OCI-LY7 (cell line): Measurements from ENCODE around the gene KRT73. TPM values are rescaled to one million over a fixed set of nuclear protein-coding genes. Genes with fewer than 3 reads are reported as not detected.

Experiments
- BruUV-seq: library from RNA; stranded (reverse); fragments of 400-500 nt; replicated peaks from 2 replicates; lab custom pipeline; 2021; lab: Mats Ljungman, UMichigan
- CTCF ChIA-PET: fragments of 300-600 bp; sonication (Branson Sonifier 250); formaldehyde crosslinking; loops from one replicate; lab custom pipeline; 2022; ENCODE audit warnings: antibody characterized with exemption; ENCODE audit not compliant: unreplicated experiment; lab: Charles Lee
- POLR2A ChIA-PET: fragments of 300-600 bp; sonication (Branson Sonifier 250); formaldehyde crosslinking; loops from one replicate; lab custom pipeline; 2022; ENCODE audit warnings: antibody characterized with exemption; lab: Charles Lee
- DNase-seq: peaks from one replicate; pipeline ENCODE4 v3.0.0-alpha.2; 2015; ENCODE audit warnings: low spot score
- H2AFZ ChIP-seq: fragments of 200-600 bp; sonication (generic), shearing (Covaris generic); 2 replicates; pipeline ENCODE4 v1.6.1; 2014; ENCODE audit warnings: mild to moderate bottlenecking, antibody characterized with exemption, low read length, moderate library complexity
- H3K27ac ChIP-seq: fragments of 200-600 bp; sonication (generic); 2 replicates; pipeline ENCODE4 v1.5.1; 2014; ENCODE audit warnings: mixed run types, low read depth, mild to moderate bottlenecking, moderate library complexity, low read length, inconsistent platforms; ENCODE audit not compliant: poor library complexity, severe bottlenecking
- H3K36me3 ChIP-seq: fragments of 200-600 bp; sonication (generic); 2 replicates; pipeline ENCODE4 v1.6.1; 2014; ENCODE audit warnings: mild to moderate bottlenecking, antibody characterized with exemption, low read length, moderate library complexity, mixed read lengths; ENCODE audit not compliant: insufficient read depth
- H3K4me1 ChIP-seq: fragments of 200-600 bp; sonication (generic); 2 replicates; pipeline ENCODE4 v1.5.1; 2014; ENCODE audit warnings: mild to moderate bottlenecking, low read length; ENCODE audit not compliant: insufficient read depth, poor library complexity, severe bottlenecking
- H3K4me2 ChIP-seq: fragments of 200-600 bp; sonication (generic); 2 replicates; pipeline ENCODE4 v1.6.1; 2014; ENCODE audit warnings: mild to moderate bottlenecking, low read length
- H3K4me3 ChIP-seq: fragments of 200-600 bp; sonication (generic); 2 replicates; pipeline ENCODE4 v1.5.1; 2014; ENCODE audit warnings: mild to moderate bottlenecking, low read depth, low read length; ENCODE audit not compliant: poor library complexity, severe bottlenecking
- H3K79me2 ChIP-seq: fragments of 200-600 bp; sonication (generic); 2 replicates; pipeline ENCODE4 v1.6.1; 2016; ENCODE audit warnings: low read depth, mild to moderate bottlenecking, low read length, moderate library complexity, mixed read lengths; ENCODE audit not compliant: insufficient read depth
- H3K9me2 ChIP-seq: fragments of 200-600 bp; sonication (generic); 2 replicates; pipeline ENCODE4 v1.6.1; 2016; ENCODE audit warnings: mild to moderate bottlenecking, low read length, mixed read lengths; ENCODE audit not compliant: insufficient read depth
- H3K9me3 ChIP-seq: fragments of 200-600 bp; sonication (generic); 2 replicates; pipeline ENCODE4 v1.6.1; 2014; ENCODE audit warnings: mild to moderate bottlenecking, mixed run types, low read length, mixed read lengths
- H4K20me1 ChIP-seq: fragments of 200-600 bp; sonication (generic); 2 replicates; pipeline ENCODE4 v1.6.1; 2014; ENCODE audit warnings: mild to moderate bottlenecking, antibody characterized with exemption, low read length, moderate library complexity, mixed read lengths; ENCODE audit not compliant: insufficient read depth
- CTCF ChIP-seq: fragments of 200-600 bp; sonication (generic); conservative IDR thresholded peaks from 2 replicates; pipeline ENCODE4 v1.5.1; 2014; ENCODE audit warnings: mild to moderate bottlenecking, antibody characterized with exemption, low read length, moderate library complexity, mixed read lengths
- EZH2phosphoT487 ChIP-seq: fragments of 200-600 bp; sonication (generic); IDR thresholded peaks from 2 replicates; pipeline ENCODE4 v1.6.1; 2018; ENCODE audit warnings: low read depth, borderline replicate concordance, mild to moderate bottlenecking, mixed run types, antibody characterized with exemption, low read length, moderate library complexity, mixed read lengths
- intact Hi-C: fragments of 100-400 bp; cut with micrococcal nuclease; formaldehyde crosslinking; loops from one replicate; pipeline ENCODE4 v1.10.0; 2022; ENCODE audit not compliant: unreplicated experiment
- total RNA-seq, 2 experiments: library from RNA; depleted of rRNA in 1 of 2; stranded (reverse); fragments of >200 nt in 1 of 2; shearing (Covaris generic) in 1 of 2; gene quantifications; 2 replicates each; pipeline ENCODE4 v1.2.3, GENCODE V29; 2014 to 2022

The KRT73 gene
- total RNA-seq, 2 experiments from 2014 or later: not detected

DNA sequence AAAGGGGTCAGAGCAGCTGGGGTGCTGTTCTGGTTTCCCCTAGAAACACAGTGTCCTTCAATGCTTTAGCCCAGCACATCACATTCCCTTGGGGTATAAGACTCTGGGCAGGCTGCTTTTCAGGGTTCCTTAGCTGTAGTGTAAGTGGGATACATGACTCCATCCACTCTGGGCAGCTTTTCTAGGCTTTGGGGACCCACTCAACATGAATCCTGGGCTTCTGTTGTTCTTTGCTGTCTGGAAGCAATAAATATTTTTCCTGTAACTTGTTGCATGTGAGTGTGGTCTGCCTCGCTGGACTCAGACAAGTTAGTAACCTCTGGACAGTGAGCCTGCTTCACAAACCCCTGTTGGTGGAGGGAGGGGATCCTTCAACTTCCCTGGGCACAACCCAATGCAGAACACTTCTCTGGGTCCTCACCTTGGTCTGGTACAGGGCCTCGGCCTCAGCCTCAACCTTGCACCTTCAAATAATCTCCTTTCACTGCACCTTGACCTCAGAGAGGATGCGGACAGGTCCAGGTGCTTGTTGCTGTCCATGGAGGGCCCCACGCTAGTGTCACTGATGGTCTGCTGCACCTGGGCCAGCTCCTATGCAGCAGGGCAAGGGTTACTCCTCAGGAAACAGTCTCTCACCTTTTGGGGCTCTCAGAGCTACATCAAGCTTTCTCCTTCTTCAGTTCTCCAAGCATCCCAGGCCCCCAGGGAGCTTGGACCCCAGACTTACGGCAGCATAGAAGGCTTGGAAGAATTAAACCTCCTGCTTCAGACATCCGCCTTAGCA lies 13.5 kb upstream of the KRT73 start:
- no peaks in the 10 kb centered on the region for H3K79me2 ChIP-seq
- no peak for DNase-seq

DNA sequence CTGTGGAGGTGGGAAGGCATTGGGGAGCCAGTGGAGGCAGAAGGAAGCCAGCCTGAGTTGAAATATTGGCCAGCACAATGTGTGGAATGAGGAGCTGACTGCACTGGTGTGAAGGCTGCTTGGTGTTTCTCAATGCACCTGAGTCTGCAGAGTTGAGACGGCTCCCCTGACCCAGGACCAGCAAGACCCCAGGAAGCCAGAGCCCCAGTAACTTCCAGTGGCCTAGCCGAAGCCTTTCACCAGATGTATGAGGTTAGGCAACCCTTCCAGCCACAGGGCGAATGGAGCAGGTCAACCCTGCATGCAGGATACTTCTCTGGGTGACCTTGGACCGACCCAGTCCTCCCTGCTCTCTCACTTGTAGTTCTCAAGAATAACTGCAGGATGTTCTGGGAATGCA lies 12.9 kb upstream of the KRT73 start:
- no peak overlapping the region for H3K27ac ChIP-seq
- no peak overlapping the region for H3K4me3 ChIP-seq
- H3K9me3 ChIP-seq: no peaks in the 10 kb centered on the region
- DNase-seq: no peak
- ChIA-PET POLR2A (no interaction called here), CTCF (no interaction called here)
- H3K9me2 ChIP-seq: no peaks in the 10 kb centered on the region
- H3K4me1 ChIP-seq: no peaks in the 10 kb centered on the region
- H4K20me1 ChIP-seq: no peaks in the 10 kb centered on the region
- no peaks in the 10 kb centered on the region for H3K79me2 ChIP-seq
- no peaks in the 10 kb centered on the region for H3K36me3 ChIP-seq
- no peak overlapping the region for H2AFZ ChIP-seq
- intact Hi-C loops: no loop called here
- BruUV-seq: no TSS peak
- no peak for TF ChIP-seq EZH2phosphoT487
- TF ChIP-seq CTCF: no peak
- no peak overlapping the region for H3K4me2 ChIP-seq

More for the DNA sequence above, 13.5 kb upstream of the KRT73 start:
- no peaks in the 10 kb centered on the region for H4K20me1 ChIP-seq
- H2AFZ ChIP-seq: no peak overlapping the region
- H3K4me1 ChIP-seq: no peaks in the 10 kb centered on the region
- no peak overlapping the region for H3K27ac ChIP-seq
- no peaks in the 10 kb centered on the region for H3K36me3 ChIP-seq
- BruUV-seq: no TSS peak
- no peak overlapping the region for H3K4me3 ChIP-seq
- TF ChIP-seq EZH2phosphoT487 (no peak), CTCF (no peak)
- H3K9me3 ChIP-seq: no peaks in the 10 kb centered on the region
- CTCF ChIA-PET: no interaction called here
- H3K4me2 ChIP-seq: no peak overlapping the region
- H3K9me2 ChIP-seq: no peaks in the 10 kb centered on the region
- intact Hi-C loops: no loop called here
- POLR2A ChIA-PET: no interaction called here

GRCh38 chr12:52630599-52631200 lies 12.3 kb upstream of the KRT73 start:
- Histone ChIP-seq H3K36me3 (no peaks in the 10 kb centered on the region), H3K27ac (no peak overlapping the region), H2AFZ (no peak overlapping the region), H3K4me1 (no peaks in the 10 kb centered on the region), H3K9me2 (no peaks in the 10 kb centered on the region), H3K4me3 (no peak overlapping the region), H3K9me3 (no peaks in the 10 kb centered on the region), H3K4me2 (no peak overlapping the region), H3K79me2 (no peaks in the 10 kb centered on the region), H4K20me1 (no peaks in the 10 kb centered on the region)
- ChIA-PET CTCF (no interaction called here), POLR2A (no interaction called here)
- no peak for DNase-seq
- intact Hi-C loops: no loop called here
- TF ChIP-seq EZH2phosphoT487: no peak
- no peak for TF ChIP-seq CTCF
- BruUV-seq: no TSS peak
